K562 (cell line): ENCODE measurements around the gene SLC38A10. TPM values are rescaled to one million over a fixed set of nuclear protein-coding genes. Genes with fewer than 3 reads are reported as not detected.
A peak's percentile ranks its signal among the peaks of the same experiment; 100 is the strongest.

Source experiments
- ETV6 ChIP-seq, 3 experiments: fragments of 150-350 bp in 1 of 3; sonication (generic) in 1 of 3; formaldehyde crosslinking in 1 of 3; IDR thresholded peaks; 2 replicates each; pipeline versions ENCODE4 v1.6.1 to v1.8.0; 2014 to 2022; ENCODE audit warnings: borderline replicate concordance in 2 of 3, low read depth in 2 of 3, antibody characterized with exemption in 1 of 3, low read length in 1 of 3, mild to moderate bottlenecking in 1 of 3, missing genetic modification reagents in 1 of 3
- GTF2A2 ChIP-seq: IDR thresholded peaks from 2 replicates; pipeline ENCODE4 v1.6.1; 2016; ENCODE audit warnings: mild to moderate bottlenecking, missing genetic modification characterization, missing compliant biosample characterization
- HSF4 ChIP-seq: fragments of 250-450 bp; sonication (Bioruptor Pico); IDR thresholded peaks from 2 replicates; pipeline ENCODE4 v2.1.2; 2022; ENCODE audit warnings: mild to moderate bottlenecking, moderate library complexity, borderline replicate concordance
- PHB2 ChIP-seq: fragments of 450-650 bp; IDR thresholded peaks from 2 replicates; pipeline ENCODE4 v1.6.1; 2017; ENCODE audit warnings: low read depth
- ZNF23 ChIP-seq: fragments of 250-450 bp; sonication (Bioruptor Pico); IDR thresholded peaks from 2 replicates; pipeline ENCODE4 v1.4.0; 2020; ENCODE audit warnings: mild to moderate bottlenecking
- ZNF232 ChIP-seq: sonication (generic); formaldehyde crosslinking; IDR thresholded peaks from 2 replicates; pipeline ENCODE4 v1.8.0; 2022; ENCODE audit warnings: mild to moderate bottlenecking, missing genetic modification reagents
- ZNF239 ChIP-seq: fragments of 250-450 bp; sonication (Bioruptor Pico); IDR thresholded peaks from 2 replicates; pipeline ENCODE4 v1.4.0; 2020; ENCODE audit warnings: mild to moderate bottlenecking
- ZNF707 ChIP-seq: fragments of 250-450 bp; sonication (Bioruptor Pico); conservative IDR thresholded peaks from 2 replicates; pipeline ENCODE4 v1.8.0; 2022; ENCODE audit warnings: inconsistent platforms, mild to moderate bottlenecking, moderate library complexity
- polyA plus RNA-seq, 8 experiments: library from polyadenylated mRNA; depleted of rRNA in 4 of 8; stranded (reverse) in 5 of 8; unstranded in 3 of 8; fragments of >200 nt; fragmentation: Nextera tagmentation in 2 of 8; fragmentation: Illumina TruSeq in 1 of 8; extraction: Ambion mirVana in 2 of 8; extraction: Trizol in 1 of 8; gene quantifications; 2 replicates each; pipeline versions ENCODE4 v1.2.1 to v1.2.3, GENCODE V29; 2011 to 2014; ENCODE audit warnings: inconsistent platforms in 1 of 8, missing spikeins in 1 of 8
- total RNA-seq, 7 experiments: library from RNA; depleted of rRNA in 6 of 7; stranded (reverse); fragments of >200 nt in 6 of 7; fragmentation: Illumina TruSeq in 2 of 7; extraction: Trizol in 2 of 7; gene quantifications; 2 replicates each; pipeline versions ENCODE4 v1.2.1 to v1.2.3, GENCODE V29; 2011 to 2021; ENCODE audit warnings: low replicate concordance in 1 of 7
- TF ChIP-seq, protein P1 (sequence below), 2 experiments: fragments of 450-650 bp; IDR thresholded peaks; 2 replicates each; pipeline ENCODE4 v1.6.1; 2018; ENCODE audit warnings: mild to moderate bottlenecking in 2 of 2, low read depth in 1 of 2; ENCODE audit not compliant: partially characterized antibody in 2 of 2
- TF ChIP-seq, protein P2 (sequence below): fragments of 450-650 bp; IDR thresholded peaks from 2 replicates; pipeline ENCODE4 v1.6.1; 2018; ENCODE audit not compliant: partially characterized antibody
- TF ChIP-seq, protein P3 (sequence below): sonication (generic); formaldehyde crosslinking; IDR thresholded peaks from 2 replicates; pipeline ENCODE4 v1.8.1; 2023; ENCODE audit warnings: mild to moderate bottlenecking, missing genetic modification reagents
- TF ChIP-seq, protein P4 (sequence below): sonication (generic); formaldehyde crosslinking; IDR thresholded peaks from 2 replicates; pipeline ENCODE4 v1.8.1; 2023; ENCODE audit warnings: mild to moderate bottlenecking, missing genetic modification reagents

The SLC38A10 gene
- total and polyA plus RNA-seq, 9 of the 15 experiments (the other 6 are each of a cell fraction or from before 2014, with no cell fraction given): 0.45 to 54.2 (median 13.8) TPM

DNA sequence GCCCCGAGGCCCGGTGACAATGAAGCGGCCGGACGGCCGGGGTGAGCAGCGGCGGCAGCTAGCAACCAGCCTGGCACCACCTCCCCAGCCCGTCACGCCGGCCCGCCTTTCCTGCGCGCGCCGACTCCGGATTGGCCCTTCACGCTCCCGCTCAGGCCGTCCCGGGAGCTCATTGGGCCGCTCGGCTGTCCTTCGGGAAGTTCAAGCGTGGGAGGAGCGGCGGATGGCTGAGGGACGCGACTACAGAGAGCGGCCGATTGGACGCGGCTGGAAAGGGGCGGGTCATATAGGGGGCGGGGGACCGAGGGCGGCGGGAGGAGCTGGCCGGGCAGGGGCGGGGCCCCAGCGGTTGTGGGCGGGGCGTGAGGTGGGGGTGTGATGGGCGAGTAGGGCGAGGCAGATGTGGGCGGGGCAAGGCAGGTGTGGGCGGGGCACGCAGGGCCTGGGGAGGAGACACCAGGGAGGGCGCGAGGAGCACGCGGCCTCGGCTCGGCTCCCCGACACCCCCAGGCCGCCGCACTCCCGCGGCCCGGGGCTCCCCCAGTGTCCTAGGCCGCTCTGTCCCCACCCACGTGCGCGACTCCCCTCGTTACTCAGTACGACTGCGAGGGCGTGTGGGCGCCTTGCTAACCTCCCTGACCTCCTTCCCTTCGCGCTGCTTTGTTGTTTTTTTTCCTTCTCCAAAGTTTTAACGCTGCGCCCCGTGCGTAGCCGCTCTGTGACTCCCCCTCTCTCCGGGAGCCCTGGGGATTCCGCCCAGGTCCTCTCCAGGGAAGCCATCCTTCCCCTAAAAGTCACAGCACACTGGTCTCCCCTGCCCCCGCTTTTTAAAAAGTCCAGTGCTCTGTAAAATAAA is 72.0 kb downstream of the SLC38A10 start, which contains the start of gene CEP131 (continued):
- TF ChIP-seq, protein P1, sequence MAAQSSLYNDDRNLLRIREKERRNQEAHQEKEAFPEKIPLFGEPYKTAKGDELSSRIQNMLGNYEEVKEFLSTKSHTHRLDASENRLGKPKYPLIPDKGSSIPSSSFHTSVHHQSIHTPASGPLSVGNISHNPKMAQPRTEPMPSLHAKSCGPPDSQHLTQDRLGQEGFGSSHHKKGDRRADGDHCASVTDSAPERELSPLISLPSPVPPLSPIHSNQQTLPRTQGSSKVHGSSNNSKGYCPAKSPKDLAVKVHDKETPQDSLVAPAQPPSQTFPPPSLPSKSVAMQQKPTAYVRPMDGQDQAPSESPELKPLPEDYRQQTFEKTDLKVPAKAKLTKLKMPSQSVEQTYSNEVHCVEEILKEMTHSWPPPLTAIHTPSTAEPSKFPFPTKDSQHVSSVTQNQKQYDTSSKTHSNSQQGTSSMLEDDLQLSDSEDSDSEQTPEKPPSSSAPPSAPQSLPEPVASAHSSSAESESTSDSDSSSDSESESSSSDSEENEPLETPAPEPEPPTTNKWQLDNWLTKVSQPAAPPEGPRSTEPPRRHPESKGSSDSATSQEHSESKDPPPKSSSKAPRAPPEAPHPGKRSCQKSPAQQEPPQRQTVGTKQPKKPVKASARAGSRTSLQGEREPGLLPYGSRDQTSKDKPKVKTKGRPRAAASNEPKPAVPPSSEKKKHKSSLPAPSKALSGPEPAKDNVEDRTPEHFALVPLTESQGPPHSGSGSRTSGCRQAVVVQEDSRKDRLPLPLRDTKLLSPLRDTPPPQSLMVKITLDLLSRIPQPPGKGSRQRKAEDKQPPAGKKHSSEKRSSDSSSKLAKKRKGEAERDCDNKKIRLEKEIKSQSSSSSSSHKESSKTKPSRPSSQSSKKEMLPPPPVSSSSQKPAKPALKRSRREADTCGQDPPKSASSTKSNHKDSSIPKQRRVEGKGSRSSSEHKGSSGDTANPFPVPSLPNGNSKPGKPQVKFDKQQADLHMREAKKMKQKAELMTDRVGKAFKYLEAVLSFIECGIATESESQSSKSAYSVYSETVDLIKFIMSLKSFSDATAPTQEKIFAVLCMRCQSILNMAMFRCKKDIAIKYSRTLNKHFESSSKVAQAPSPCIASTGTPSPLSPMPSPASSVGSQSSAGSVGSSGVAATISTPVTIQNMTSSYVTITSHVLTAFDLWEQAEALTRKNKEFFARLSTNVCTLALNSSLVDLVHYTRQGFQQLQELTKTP (IDR thresholded peaks at IDR 0.05; ENCODE audit: low read depth in 1 of 2, partially characterized antibody in 2 of 2): no peak
- TF ChIP-seq HSF4 (CRISPR knock-in tag): no peak
- TF ChIP-seq ETV6 (IDR thresholded peaks at IDR 0.05; ENCODE audit: borderline replicate concordance in 1 of 2, low read depth in 2 of 2, low read length in 1 of 2): no peak
- no peak for TF ChIP-seq ETV6 (CRISPR knock-in tag; IDR thresholded peaks at IDR 0.05; ENCODE audit: borderline replicate concordance)
- TF ChIP-seq GTF2A2 (tag): no peak
- TF ChIP-seq, protein P2, sequence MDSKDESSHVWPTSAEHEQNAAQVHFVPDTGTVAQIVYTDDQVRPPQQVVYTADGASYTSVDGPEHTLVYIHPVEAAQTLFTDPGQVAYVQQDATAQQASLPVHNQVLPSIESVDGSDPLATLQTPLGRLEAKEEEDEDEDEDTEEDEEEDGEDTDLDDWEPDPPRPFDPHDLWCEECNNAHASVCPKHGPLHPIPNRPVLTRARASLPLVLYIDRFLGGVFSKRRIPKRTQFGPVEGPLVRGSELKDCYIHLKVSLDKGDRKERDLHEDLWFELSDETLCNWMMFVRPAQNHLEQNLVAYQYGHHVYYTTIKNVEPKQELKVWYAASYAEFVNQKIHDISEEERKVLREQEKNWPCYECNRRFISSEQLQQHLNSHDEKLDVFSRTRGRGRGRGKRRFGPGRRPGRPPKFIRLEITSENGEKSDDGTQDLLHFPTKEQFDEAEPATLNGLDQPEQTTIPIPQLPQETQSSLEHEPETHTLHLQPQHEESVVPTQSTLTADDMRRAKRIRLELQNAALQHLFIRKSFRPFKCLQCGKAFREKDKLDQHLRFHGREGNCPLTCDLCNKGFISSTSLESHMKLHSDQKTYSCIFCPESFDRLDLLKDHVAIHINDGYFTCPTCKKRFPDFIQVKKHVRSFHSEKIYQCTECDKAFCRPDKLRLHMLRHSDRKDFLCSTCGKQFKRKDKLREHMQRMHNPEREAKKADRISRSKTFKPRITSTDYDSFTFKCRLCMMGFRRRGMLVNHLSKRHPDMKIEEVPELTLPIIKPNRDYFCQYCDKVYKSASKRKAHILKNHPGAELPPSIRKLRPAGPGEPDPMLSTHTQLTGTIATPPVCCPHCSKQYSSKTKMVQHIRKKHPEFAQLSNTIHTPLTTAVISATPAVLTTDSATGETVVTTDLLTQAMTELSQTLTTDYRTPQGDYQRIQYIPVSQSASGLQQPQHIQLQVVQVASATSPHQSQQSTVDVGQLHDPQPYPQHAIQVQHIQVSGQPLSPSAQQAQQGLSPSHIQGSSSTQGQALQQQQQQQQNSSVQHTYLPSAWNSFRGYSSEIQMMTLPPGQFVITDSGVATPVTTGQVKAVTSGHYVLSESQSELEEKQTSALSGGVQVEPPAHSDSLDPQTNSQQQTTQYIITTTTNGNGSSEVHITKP: peak; percentile 13
- TF ChIP-seq, protein P3, sequence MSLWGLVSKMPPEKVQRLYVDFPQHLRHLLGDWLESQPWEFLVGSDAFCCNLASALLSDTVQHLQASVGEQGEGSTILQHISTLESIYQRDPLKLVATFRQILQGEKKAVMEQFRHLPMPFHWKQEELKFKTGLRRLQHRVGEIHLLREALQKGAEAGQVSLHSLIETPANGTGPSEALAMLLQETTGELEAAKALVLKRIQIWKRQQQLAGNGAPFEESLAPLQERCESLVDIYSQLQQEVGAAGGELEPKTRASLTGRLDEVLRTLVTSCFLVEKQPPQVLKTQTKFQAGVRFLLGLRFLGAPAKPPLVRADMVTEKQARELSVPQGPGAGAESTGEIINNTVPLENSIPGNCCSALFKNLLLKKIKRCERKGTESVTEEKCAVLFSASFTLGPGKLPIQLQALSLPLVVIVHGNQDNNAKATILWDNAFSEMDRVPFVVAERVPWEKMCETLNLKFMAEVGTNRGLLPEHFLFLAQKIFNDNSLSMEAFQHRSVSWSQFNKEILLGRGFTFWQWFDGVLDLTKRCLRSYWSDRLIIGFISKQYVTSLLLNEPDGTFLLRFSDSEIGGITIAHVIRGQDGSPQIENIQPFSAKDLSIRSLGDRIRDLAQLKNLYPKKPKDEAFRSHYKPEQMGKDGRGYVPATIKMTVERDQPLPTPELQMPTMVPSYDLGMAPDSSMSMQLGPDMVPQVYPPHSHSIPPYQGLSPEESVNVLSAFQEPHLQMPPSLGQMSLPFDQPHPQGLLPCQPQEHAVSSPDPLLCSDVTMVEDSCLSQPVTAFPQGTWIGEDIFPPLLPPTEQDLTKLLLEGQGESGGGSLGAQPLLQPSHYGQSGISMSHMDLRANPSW (CRISPR knock-in tag): no peak
- no peak for TF ChIP-seq ZNF23 (CRISPR knock-in tag)
- TF ChIP-seq, protein P4, sequence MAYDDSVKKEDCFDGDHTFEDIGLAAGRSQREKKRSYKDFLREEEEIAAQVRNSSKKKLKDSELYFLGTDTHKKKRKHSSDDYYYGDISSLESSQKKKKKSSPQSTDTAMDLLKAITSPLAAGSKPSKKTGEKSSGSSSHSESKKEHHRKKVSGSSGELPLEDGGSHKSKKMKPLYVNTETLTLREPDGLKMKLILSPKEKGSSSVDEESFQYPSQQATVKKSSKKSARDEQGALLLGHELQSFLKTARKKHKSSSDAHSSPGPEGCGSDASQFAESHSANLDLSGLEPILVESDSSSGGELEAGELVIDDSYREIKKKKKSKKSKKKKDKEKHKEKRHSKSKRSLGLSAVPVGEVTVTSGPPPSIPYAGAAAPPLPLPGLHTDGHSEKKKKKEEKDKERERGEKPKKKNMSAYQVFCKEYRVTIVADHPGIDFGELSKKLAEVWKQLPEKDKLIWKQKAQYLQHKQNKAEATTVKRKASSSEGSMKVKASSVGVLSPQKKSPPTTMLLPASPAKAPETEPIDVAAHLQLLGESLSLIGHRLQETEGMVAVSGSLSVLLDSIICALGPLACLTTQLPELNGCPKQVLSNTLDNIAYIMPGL (CRISPR knock-in tag): peak; percentile 59; the same call in 1 of the 2 replicates
- TF ChIP-seq ZNF239 (CRISPR knock-in tag): no peak
- no peak for TF ChIP-seq PHB2
- TF ChIP-seq ZNF707 (CRISPR knock-in tag): no peak
- TF ChIP-seq ZNF232 (CRISPR knock-in tag): no peak
